ENCODE results near the gene JMJD4.

GRCh38 chr1:227771771-227772170, 36.7 kb upstream of the JMJD4 start:
- no peak for TF ChIP-seq POLR2A (IDR thresholded peaks at IDR 0.05)
- TF ChIP-seq CTCF (IDR thresholded peaks at IDR 0.05), result no peak

Measured in heart left ventricle (tissue), 13 donors.